Activated naive CD8-positive, alpha-beta T cell (primary cell): ENCODE results near the gene MRPS27.

Experiments used
- H3K27ac Mint-ChIP-seq: one replicate; pipeline ENCODE4 v1.8.0; 2021; ENCODE audit warnings: mixed read lengths
- H3K27me3 Mint-ChIP-seq: one replicate; pipeline ENCODE4 v1.8.0; 2021; ENCODE audit warnings: mixed read lengths
- H3K36me3 Mint-ChIP-seq: one replicate; pipeline ENCODE4 v1.8.0; 2021; ENCODE audit warnings: mixed read lengths
- H3K4me1 Mint-ChIP-seq: one replicate; pipeline ENCODE4 v1.8.0; 2021; ENCODE audit warnings: low read depth, mixed read lengths
- H3K4me3 Mint-ChIP-seq: one replicate; pipeline ENCODE4 v1.8.0; 2021; ENCODE audit warnings: mild to moderate bottlenecking, mixed read lengths
- H3K9me3 Mint-ChIP-seq: one replicate; pipeline ENCODE4 v1.8.0; 2021; ENCODE audit warnings: low read depth, mixed read lengths

Gene MRPS27

GRCh38 chr5:72288924-72289323 is 31.1 kb downstream of the MRPS27 start:
- Mint-ChIP-seq H3K9me3 (no peaks in the 10 kb centered on the region), H3K4me3 (no peak overlapping the region), H3K36me3 (peaks cover 20% of the 10 kb centered on the region), H3K27me3 (no peaks in the 10 kb centered on the region), H3K27ac (no peak overlapping the region), H3K4me1 (no peaks in the 10 kb centered on the region)

GRCh38 chr5:72286798-72287197 is 33.2 kb downstream of the MRPS27 start:
- Mint-ChIP-seq H3K4me3 (no peak overlapping the region), H3K9me3 (no peaks in the 10 kb centered on the region), H3K36me3 (peaks cover 20% of the 10 kb centered on the region), H3K27me3 (no peaks in the 10 kb centered on the region), H3K4me1 (no peaks in the 10 kb centered on the region), H3K27ac (no peak overlapping the region)

- no peaks in the 10 kb centered on the region for H3K9me3 Mint-ChIP-seq
Observed at GRCh38 chr5:72285424-72285821, 34.6 kb downstream of the MRPS27 start.

GRCh38 chr5:72284559-72285423 is 35.2 kb downstream of the MRPS27 start:
- Mint-ChIP-seq H3K9me3 (no peaks in the 10 kb centered on the region), H3K4me3 (no peak overlapping the region), H3K27ac (no peak overlapping the region), H3K4me1 (no peaks in the 10 kb centered on the region), H3K27me3 (no peaks in the 10 kb centered on the region), H3K36me3 (peaks cover 17% of the 10 kb centered on the region)

More at GRCh38 chr5:72285424-72285821, 34.6 kb downstream of the MRPS27 start:
- Mint-ChIP-seq H3K36me3 (peaks cover 19% of the 10 kb centered on the region), H3K4me1 (no peaks in the 10 kb centered on the region), H3K4me3 (no peak overlapping the region), H3K27ac (no peak overlapping the region), H3K27me3 (no peaks in the 10 kb centered on the region)

- H3K27me3 Mint-ChIP-seq: no peaks in the 10 kb centered on the region
- no peak overlapping the region for H3K4me3 Mint-ChIP-seq
- peaks cover 6% of the 10 kb centered on the region for H3K4me1 Mint-ChIP-seq
- H3K9me3 Mint-ChIP-seq: peaks cover 4% of the 10 kb centered on the region
- peaks cover 20% of the 10 kb centered on the region for H3K36me3 Mint-ChIP-seq
- H3K27ac Mint-ChIP-seq: no peak overlapping the region
Observed at GRCh38 chr5:72283358-72283757, 36.7 kb downstream of the MRPS27 start.

- Mint-ChIP-seq H3K27ac (no peak overlapping the region), H3K27me3 (no peaks in the 10 kb centered on the region), H3K4me1 (peaks cover 6% of the 10 kb centered on the region), H3K4me3 (no peak overlapping the region), H3K9me3 (peaks cover 5% of the 10 kb centered on the region), H3K36me3 (peaks cover 20% of the 10 kb centered on the region)
Observed at GRCh38 chr5:72282878-72283277, 37.2 kb downstream of the MRPS27 start.

- Mint-ChIP-seq H3K9me3 (peaks cover 5% of the 10 kb centered on the region), H3K27me3 (no peaks in the 10 kb centered on the region), H3K36me3 (peaks cover 22% of the 10 kb centered on the region), H3K27ac (no peak overlapping the region), H3K4me1 (peaks cover 9% of the 10 kb centered on the region), H3K4me3 (no peak overlapping the region)
Observed at GRCh38 chr5:72281764-72282499, 38.1 kb downstream of the MRPS27 start.

- no peak overlapping the region for H3K4me3 Mint-ChIP-seq
- H3K36me3 Mint-ChIP-seq: peaks cover 23% of the 10 kb centered on the region
- H3K27me3 Mint-ChIP-seq: no peaks in the 10 kb centered on the region
- peaks cover 5% of the 10 kb centered on the region for H3K9me3 Mint-ChIP-seq
- H3K27ac Mint-ChIP-seq: no peak overlapping the region
- peaks cover 10% of the 10 kb centered on the region for H3K4me1 Mint-ChIP-seq
Observed at GRCh38 chr5:72281430-72281763, 38.6 kb downstream of the MRPS27 start.

- peaks cover 30% of the 10 kb centered on the region for H3K36me3 Mint-ChIP-seq
- no peaks in the 10 kb centered on the region for H3K27me3 Mint-ChIP-seq
- no peak overlapping the region for H3K4me3 Mint-ChIP-seq
- H3K4me1 Mint-ChIP-seq: peaks cover 18% of the 10 kb centered on the region
- H3K9me3 Mint-ChIP-seq: peaks cover 5% of the 10 kb centered on the region
- H3K27ac Mint-ChIP-seq: no peak overlapping the region
Observed at GRCh38 chr5:72280581-72281069, 39.4 kb downstream of the MRPS27 start.

- peaks cover 5% of the 10 kb centered on the region for H3K9me3 Mint-ChIP-seq
- no peak overlapping the region for H3K4me3 Mint-ChIP-seq
- H3K27ac Mint-ChIP-seq: no peak overlapping the region
- peaks cover 21% of the 10 kb centered on the region for H3K4me1 Mint-ChIP-seq
- no peaks in the 10 kb centered on the region for H3K27me3 Mint-ChIP-seq
- peaks cover 36% of the 10 kb centered on the region for H3K36me3 Mint-ChIP-seq
Observed at GRCh38 chr5:72276219-72276752, 43.8 kb downstream of the MRPS27 start.

- no peak overlapping the region for H3K27ac Mint-ChIP-seq
- H3K4me1 Mint-ChIP-seq: peaks cover 20% of the 10 kb centered on the region
- H3K27me3 Mint-ChIP-seq: no peaks in the 10 kb centered on the region
- H3K4me3 Mint-ChIP-seq: no peak overlapping the region
- peaks cover 2% of the 10 kb centered on the region for H3K9me3 Mint-ChIP-seq
- peaks cover 27% of the 10 kb centered on the region for H3K36me3 Mint-ChIP-seq
Observed at GRCh38 chr5:72273547-72273946, 46.5 kb downstream of the MRPS27 start.

GRCh38 chr5:72272398-72272797 is 47.6 kb downstream of the MRPS27 start:
- H3K9me3 Mint-ChIP-seq: no peaks in the 10 kb centered on the region
- no peaks in the 10 kb centered on the region for H3K27me3 Mint-ChIP-seq
- H3K4me1 Mint-ChIP-seq: peaks cover 22% of the 10 kb centered on the region
- H3K4me3 Mint-ChIP-seq: no peak overlapping the region
- H3K27ac Mint-ChIP-seq: no peak overlapping the region
- H3K36me3 Mint-ChIP-seq: peaks cover 25% of the 10 kb centered on the region

- H3K4me3 Mint-ChIP-seq: no peak overlapping the region
- H3K9me3 Mint-ChIP-seq: no peaks in the 10 kb centered on the region
- H3K4me1 Mint-ChIP-seq: peaks cover 20% of the 10 kb centered on the region
- H3K27me3 Mint-ChIP-seq: no peaks in the 10 kb centered on the region
- no peak overlapping the region for H3K27ac Mint-ChIP-seq
- peaks cover 21% of the 10 kb centered on the region for H3K36me3 Mint-ChIP-seq
Observed at GRCh38 chr5:72271702-72272101, 48.3 kb downstream of the MRPS27 start.

GRCh38 chr5:72270037-72270436 is 50.0 kb downstream of the MRPS27 start:
- Mint-ChIP-seq H3K4me1 (peaks cover 12% of the 10 kb centered on the region), H3K27me3 (no peaks in the 10 kb centered on the region), H3K27ac (no peak overlapping the region), H3K36me3 (peaks cover 18% of the 10 kb centered on the region), H3K9me3 (no peaks in the 10 kb centered on the region), H3K4me3 (no peak overlapping the region)

GRCh38 chr5:72269411-72269780 is 50.6 kb downstream of the MRPS27 start:
- Mint-ChIP-seq H3K27me3 (no peaks in the 10 kb centered on the region), H3K4me3 (no peak overlapping the region), H3K4me1 (peaks cover 11% of the 10 kb centered on the region), H3K36me3 (peaks cover 23% of the 10 kb centered on the region), H3K9me3 (no peaks in the 10 kb centered on the region), H3K27ac (no peak overlapping the region)
